H1 (cell line): ENCODE results near the gene OLFML2B. TPM values are rescaled to one million over a fixed set of nuclear protein-coding genes. Genes with fewer than 3 reads are reported as not detected.

Experiments used
- CHD1 ChIP-seq: IDR thresholded peaks from 2 replicates; pipeline ENCODE4 v1.6.1; 2012; ENCODE audit warnings: low read depth, low read length, improper control_type of control experiment
- KDM1A ChIP-seq: fragments of 200-600, 300-600 bp; sonication (generic); IDR thresholded peaks from 2 replicates; pipeline ENCODE4 v1.7.1; 2016; ENCODE audit warnings: mild to moderate bottlenecking, low read length, borderline replicate concordance
- polyA plus RNA-seq, 7 experiments: library from polyadenylated mRNA; depleted of rRNA in 3 of 7; stranded (reverse) in 5 of 7; unstranded in 2 of 7; fragments of >200 nt in 5 of 7; fragments of 200-250 nt in 2 of 7; gene quantifications; 1 replicate in 5 of 7; 2 replicates in 1 of 7; 4 replicates in 1 of 7; pipeline versions ENCODE4 v1.2.1 to v1.2.3, GENCODE V29; 2011 to 2013; ENCODE audit warnings: missing spikeins in 2 of 7, mixed read lengths in 2 of 7
- total RNA-seq: library from RNA; stranded (reverse); fragmentation: NEBNext Ultra II Directional; extraction: Animal tissue kit (Norgen Biotek cat#: 25700); gene quantifications from 2 replicates; pipeline ENCODE4 v1.2.1, GENCODE V29; 2021

The OLFML2B gene
- total and polyA plus RNA-seq, 2 of the 8 experiments (the other 6 are each of a cell fraction or from before 2014, with no cell fraction given): 6.5 to 10.4 TPM

DNA sequence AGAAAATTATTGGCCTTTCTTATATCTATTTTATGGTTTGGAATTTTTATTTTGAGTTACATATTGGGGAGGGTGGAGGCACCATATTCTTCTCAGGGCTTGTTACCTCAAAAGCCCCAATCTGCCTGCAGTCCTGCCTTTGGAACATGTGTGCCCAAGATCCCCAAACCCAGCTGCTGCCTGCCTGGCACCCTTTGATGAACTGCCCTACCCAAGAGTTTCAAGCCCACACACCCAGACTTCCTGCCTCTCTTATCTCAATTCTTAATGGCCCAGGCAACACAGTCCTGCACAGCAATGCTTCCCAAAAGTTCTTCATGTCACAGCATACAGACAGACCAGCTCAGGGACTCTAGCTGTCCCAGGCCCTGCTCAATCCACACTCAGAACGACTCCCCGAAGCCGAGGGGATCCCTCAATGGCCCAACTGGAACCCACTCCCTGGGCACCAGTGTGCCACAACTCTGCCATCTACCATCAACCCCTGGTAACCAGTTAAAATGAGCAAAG, 19.2 kb downstream of the OLFML2B start (continued):
- TF ChIP-seq KDM1A (no peak), CHD1 (no peak)
